Activated CD8-positive, alpha-beta T cell treated with anti-CD3 and anti-CD28 coated beads for 36 hours (primary cell): ENCODE measurements around the gene PYGM. TPM values are rescaled to one million over a fixed set of nuclear protein-coding genes. Genes with fewer than 3 reads are reported as not detected.

Experiments
- ATAC-seq: fragments of 200-7000 bp; cut with Tn5 transposase; one replicate; pipeline ENCODE4 v1.10.0; 2021; ENCODE audit warnings: mild to moderate bottlenecking, moderate library complexity
- CTCF ChIA-PET: fragments of 350-600 bp; sonication (Branson Sonifier 250); formaldehyde crosslinking; loops from one replicate; lab custom pipeline; 2021; ENCODE audit warnings: antibody characterized with exemption; lab: Charles Lee
- POLR2A ChIA-PET: fragments of 350-600 bp; sonication (Branson Sonifier 250); formaldehyde crosslinking; loops from one replicate; lab custom pipeline; 2021; ENCODE audit warnings: antibody characterized with exemption; lab: Charles Lee
- DNase-seq: peaks from one replicate; pipeline ENCODE4 v3.0.0-alpha.2; 2020
- H3K27ac Mint-ChIP-seq: one replicate; pipeline ENCODE4 v1.8.0; 2021; ENCODE audit warnings: mild to moderate bottlenecking, mixed read lengths
- H3K27me3 Mint-ChIP-seq: one replicate; pipeline ENCODE4 v1.8.0; 2021; ENCODE audit warnings: mixed read lengths
- H3K36me3 Mint-ChIP-seq: one replicate; pipeline ENCODE4 v1.8.0; 2021; ENCODE audit warnings: low read depth, mixed read lengths
- H3K4me1 Mint-ChIP-seq: one replicate; pipeline ENCODE4 v1.8.0; 2021; ENCODE audit warnings: low read depth, mixed read lengths
- H3K4me3 Mint-ChIP-seq: one replicate; pipeline ENCODE4 v1.8.0; 2021; ENCODE audit warnings: mild to moderate bottlenecking, moderate library complexity, mixed read lengths
- H3K9me3 Mint-ChIP-seq: one replicate; pipeline ENCODE4 v1.8.0; 2021; ENCODE audit warnings: mixed read lengths
- CTCF ChIP-seq: fragments of 200-600 bp; IDR thresholded peaks from one replicate; pipeline ENCODE4 v1.8.0; 2022; ENCODE audit warnings: antibody characterized with exemption, mild to moderate bottlenecking
- intact Hi-C: fragments of 100-400 bp; cut with micrococcal nuclease; formaldehyde crosslinking; loops from one replicate; pipeline ENCODE4 v1.10.0; 2022
- total RNA-seq, 2 experiments: library from RNA; stranded (reverse); gene quantifications; one replicate each; pipeline ENCODE4 v1.2.3, GENCODE V29; 2021

The PYGM gene
- total RNA-seq, 2 experiments from 2014 or later: 1.2 to 3.3 TPM

- intact Hi-C loops: no loop called here
- POLR2A ChIA-PET: interaction anchor here (1.0 to 2.1 kb wide), 3 partner anchors 10 to 19 kb away, joined by 3 to 10 read pairs (median 8); partner anchors contain the start of gene SF1
- peaks cover 9% of the 10 kb centered on the region for H3K36me3 Mint-ChIP-seq
- H3K9me3 Mint-ChIP-seq: no peaks in the 10 kb centered on the region
- no peak overlapping the region for H3K4me3 Mint-ChIP-seq
- ATAC-seq (no peak), DNase-seq (no peak)
- H3K27ac Mint-ChIP-seq: no peak overlapping the region
- H3K4me1 Mint-ChIP-seq: peaks cover 20% of the 10 kb centered on the region
- TF ChIP-seq CTCF: no peak
- H3K27me3 Mint-ChIP-seq: no peaks in the 10 kb centered on the region
- CTCF ChIA-PET: no interaction called here
Measured at GRCh38 chr11:64791781-64792291, 32.1 kb upstream of the PYGM start.

DNA sequence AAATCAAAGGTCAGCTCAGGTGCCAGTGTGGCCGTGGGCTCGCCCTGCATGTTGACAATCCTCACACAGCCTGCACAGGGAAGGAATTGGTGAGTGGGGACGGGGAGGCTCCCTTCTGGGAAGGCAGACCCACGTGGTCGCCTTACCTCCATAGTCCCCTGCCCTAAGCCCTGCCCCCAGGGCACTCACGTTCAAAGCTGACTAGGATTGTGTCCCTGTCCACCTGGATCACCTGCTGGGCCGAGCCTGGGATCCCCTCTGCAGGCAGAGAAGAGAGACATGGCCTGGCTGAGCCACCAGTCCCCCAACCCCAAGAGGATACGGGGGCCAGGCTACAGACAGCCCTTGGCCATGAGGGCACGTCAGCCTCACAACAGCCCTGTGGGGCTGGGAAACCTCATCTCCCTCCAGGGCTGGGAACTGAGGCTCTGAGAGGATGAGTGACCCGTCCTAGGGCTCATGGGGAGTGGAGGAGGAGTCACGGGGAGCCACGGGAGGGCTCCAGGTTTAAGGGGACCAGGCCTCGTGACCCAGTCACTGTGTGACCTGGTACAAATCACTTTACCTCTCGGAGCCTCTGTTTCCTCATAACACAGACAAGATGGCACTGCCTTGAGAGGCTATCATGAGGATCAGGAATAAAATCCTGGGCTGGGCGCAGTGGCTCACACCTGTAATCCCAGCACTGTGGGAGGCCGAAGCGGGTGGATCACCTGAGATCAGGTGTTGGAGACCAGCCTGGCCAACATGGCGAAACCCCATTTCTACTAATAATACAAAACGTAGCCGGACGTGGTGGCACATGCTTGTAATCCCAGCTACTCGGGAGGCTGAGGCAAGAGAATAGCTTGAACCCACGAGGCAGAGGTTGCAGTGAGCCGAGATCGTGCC, 30.7 kb upstream of the PYGM start:
- H3K36me3 Mint-ChIP-seq: no peaks in the 10 kb centered on the region
- POLR2A ChIA-PET: no interaction called here
- H3K9me3 Mint-ChIP-seq: no peaks in the 10 kb centered on the region

DNA sequence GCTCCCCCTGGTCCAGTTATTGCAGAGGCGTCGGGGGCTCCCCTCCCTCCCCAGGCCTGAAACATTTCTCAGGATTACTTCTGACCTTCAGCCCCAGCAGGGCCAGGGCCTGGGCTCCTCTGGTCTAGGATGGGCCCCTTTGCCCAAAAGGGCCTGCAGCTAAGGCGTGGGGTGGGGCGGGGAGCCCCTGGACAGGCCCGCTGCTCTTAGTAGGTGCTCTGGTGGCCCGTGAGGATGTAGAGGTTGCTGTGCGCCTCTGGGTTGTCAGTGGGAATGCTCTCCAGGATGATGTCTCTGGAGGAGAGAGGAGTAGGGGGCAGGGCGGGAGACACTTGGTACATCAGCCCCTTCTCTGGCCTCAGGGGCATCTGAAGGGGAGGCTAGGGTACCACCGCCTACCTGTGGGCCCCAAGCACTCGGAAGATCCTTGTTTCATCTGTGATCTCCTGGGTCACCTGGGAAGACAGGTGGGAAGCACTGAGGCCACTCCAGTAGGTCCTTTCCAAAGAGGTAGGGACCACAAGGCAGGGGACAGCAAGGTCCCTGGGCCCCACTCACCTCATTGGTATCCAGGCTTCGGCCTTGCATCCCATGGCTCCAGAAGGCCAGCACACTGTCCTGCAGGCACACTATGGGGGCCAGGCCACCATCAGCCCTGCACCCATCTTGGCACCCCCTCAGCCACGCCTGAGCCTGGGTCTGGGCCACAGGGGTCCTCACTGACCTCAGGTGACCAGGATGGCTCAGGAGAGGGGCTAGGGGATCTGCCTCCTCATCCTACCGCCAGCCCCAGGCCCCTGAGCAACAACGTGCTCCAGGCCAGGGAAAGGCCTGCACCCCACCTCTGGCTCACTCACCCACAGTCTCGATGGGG, 29.8 kb upstream of the PYGM start:
- no peaks in the 10 kb centered on the region for H3K9me3 Mint-ChIP-seq
- TF ChIP-seq CTCF: no peak
- DNase-seq: no peak
- H3K27ac Mint-ChIP-seq: no peak overlapping the region
- ChIA-PET CTCF (interaction anchor here (1.0 to 2.0 kb wide), 2 partner anchors 13 to 225 kb away, joined by 3 to 17 read pairs; partner anchors contain the start of gene MAP4K2), POLR2A (interaction anchor here (0.7 to 1.2 kb wide), 5 partner anchors 8 to 57 kb away, joined by 3 read pairs; partner anchors contain the start of gene MAP4K2)
- intact Hi-C loops: no loop called here
- H3K4me1 Mint-ChIP-seq: peaks cover 11% of the 10 kb centered on the region
- ATAC-seq: no peak
- no peaks in the 10 kb centered on the region for H3K27me3 Mint-ChIP-seq
- H3K36me3 Mint-ChIP-seq: no peaks in the 10 kb centered on the region
- no peak overlapping the region for H3K4me3 Mint-ChIP-seq

More for the DNA sequence above, 30.7 kb upstream of the PYGM start:
- CTCF ChIA-PET: no interaction called here
- no peak for ATAC-seq
- intact Hi-C loops: no loop called here
- no peak for TF ChIP-seq CTCF
- Mint-ChIP-seq H3K4me3 (no peak overlapping the region), H3K27ac (no peak overlapping the region), H3K4me1 (peaks cover 13% of the 10 kb centered on the region), H3K27me3 (no peaks in the 10 kb centered on the region)
- no peak for DNase-seq

- DNase-seq (no peak), ATAC-seq (no peak)
- Mint-ChIP-seq H3K27ac (no peak overlapping the region), H3K9me3 (no peaks in the 10 kb centered on the region), H3K4me1 (peaks cover 4% of the 10 kb centered on the region), H3K27me3 (no peaks in the 10 kb centered on the region), H3K4me3 (no peak overlapping the region), H3K36me3 (no peaks in the 10 kb centered on the region)
- intact Hi-C loops: no loop called here
- TF ChIP-seq CTCF: no peak
- ChIA-PET CTCF (interaction anchor here (0.6 to 2.0 kb wide), 8 partner anchors 10 to 315 kb away, joined by 3 to 17 read pairs (median 4); partner anchors contain the start of genes MAP4K2 and SF1), POLR2A (interaction anchor here (0.6 to 2.7 kb wide), 9 partner anchors 9 to 58 kb away, joined by 3 to 7 read pairs (median 3); partner anchors contain the start of gene MAP4K2)
Measured at GRCh38 chr11:64788321-64789215, 28.8 kb upstream of the PYGM start.
